Dendritic cell treated with granulocyte-macrophage colony-stimulating factor and Interleukin-4, amounts not matched to agents 40 ng/mL and 50 ng/mL, for 4 days (primary cell): ENCODE measurements around the gene METAP1D.
"Not testable (repeated sequence)": the region's sequence is repeated elsewhere in the genome, so short reads cannot be mapped to it uniquely, and the experiment has no call there.

Experiments used
- H3K27ac Mint-ChIP-seq: one replicate; pipeline ENCODE4 v1.8.0; 2022; ENCODE audit warnings: mild to moderate bottlenecking, mixed read lengths
- H3K27me3 Mint-ChIP-seq: one replicate; pipeline ENCODE4 v1.8.0; 2022; ENCODE audit warnings: mild to moderate bottlenecking, mixed read lengths
- H3K36me3 Mint-ChIP-seq: one replicate; pipeline ENCODE4 v1.8.0; 2022; ENCODE audit warnings: low read depth, mixed read lengths
- H3K4me1 Mint-ChIP-seq: one replicate; pipeline ENCODE4 v1.8.0; 2022; ENCODE audit warnings: low read depth, mixed read lengths
- H3K4me3 Mint-ChIP-seq: one replicate; pipeline ENCODE4 v1.8.0; 2022; ENCODE audit warnings: mild to moderate bottlenecking, moderate library complexity, mixed read lengths
- H3K9me3 Mint-ChIP-seq: one replicate; pipeline ENCODE4 v1.8.0; 2022; ENCODE audit warnings: mixed read lengths
- intact Hi-C: fragments of 100-400 bp; cut with micrococcal nuclease; formaldehyde crosslinking; loops from one replicate; pipeline ENCODE4 v1.15.0; 2022

The METAP1D gene

GRCh38 chr2:172066394-172066886 is 66.7 kb downstream of the METAP1D start:
- no peaks in the 10 kb centered on the region for H3K4me1 Mint-ChIP-seq
- H3K9me3 Mint-ChIP-seq: no peaks in the 10 kb centered on the region
- no peaks in the 10 kb centered on the region for H3K36me3 Mint-ChIP-seq
- no peak overlapping the region for H3K4me3 Mint-ChIP-seq
- no peak overlapping the region for H3K27ac Mint-ChIP-seq
- H3K27me3 Mint-ChIP-seq: no peaks in the 10 kb centered on the region
- intact Hi-C loops: no loop called here

DNA sequence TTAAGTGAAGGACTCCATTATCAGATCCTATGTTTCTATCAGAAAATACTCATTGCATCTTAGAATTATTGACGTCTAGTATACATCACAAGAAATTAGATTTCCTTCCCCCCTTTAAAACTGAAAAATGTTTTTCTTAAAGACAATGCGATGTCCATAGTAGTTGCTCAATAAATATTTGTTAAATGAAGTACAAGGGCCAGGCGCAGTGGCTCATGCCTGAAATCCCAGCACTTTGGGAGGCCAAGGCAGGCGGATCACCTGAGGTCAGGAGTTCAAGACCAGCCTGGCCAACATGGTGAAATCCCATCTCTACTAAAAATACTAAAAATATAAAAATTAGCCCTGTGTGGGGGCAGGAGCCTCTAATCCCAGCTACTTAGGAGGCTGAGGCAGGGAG is 68.2 kb downstream of the METAP1D start:
- intact Hi-C loops, H3K9me3 Mint-ChIP-seq, H3K4me1 Mint-ChIP-seq, H3K36me3 Mint-ChIP-seq, H3K27me3 Mint-ChIP-seq, H3K27ac Mint-ChIP-seq, H3K4me3 Mint-ChIP-seq: not testable (repeated sequence)

DNA sequence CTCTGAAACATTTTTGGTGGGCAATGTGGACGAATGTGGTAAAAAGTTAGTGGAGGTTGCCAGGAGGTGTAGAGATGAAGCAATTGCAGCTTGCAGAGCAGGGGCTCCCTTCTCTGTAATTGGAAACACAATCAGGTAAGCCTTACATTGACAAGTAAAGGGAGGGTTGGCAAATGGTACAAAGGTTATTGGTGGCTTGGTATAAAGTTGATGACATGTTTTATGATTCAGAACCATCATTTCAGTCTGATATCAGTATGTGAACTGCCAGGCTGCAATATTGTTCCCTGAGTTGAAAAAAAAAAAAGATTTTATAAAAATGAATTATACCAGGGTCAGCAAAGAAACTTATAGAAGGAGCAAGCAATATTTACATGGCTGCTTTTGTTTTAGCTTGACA is 71.2 kb downstream of the METAP1D start:
- Mint-ChIP-seq H3K9me3 (no peaks in the 10 kb centered on the region), H3K27me3 (peaks cover 2% of the 10 kb centered on the region), H3K4me1 (no peaks in the 10 kb centered on the region), H3K27ac (no peak overlapping the region), H3K36me3 (no peaks in the 10 kb centered on the region), H3K4me3 (no peak overlapping the region)
- intact Hi-C loops: loop anchor here (1.0 kb wide), 1 partner anchor 10 kb away; no protein-coding TSS in a partner anchor

- H3K27me3 Mint-ChIP-seq: peaks cover 7% of the 10 kb centered on the region
- intact Hi-C loops: no loop called here
- H3K4me3 Mint-ChIP-seq: no peak overlapping the region
- no peak overlapping the region for H3K27ac Mint-ChIP-seq
- no peaks in the 10 kb centered on the region for H3K4me1 Mint-ChIP-seq
- no peaks in the 10 kb centered on the region for H3K36me3 Mint-ChIP-seq
- H3K9me3 Mint-ChIP-seq: no peaks in the 10 kb centered on the region
Observed at GRCh38 chr2:172072303-172072702, 72.5 kb downstream of the METAP1D start.

DNA sequence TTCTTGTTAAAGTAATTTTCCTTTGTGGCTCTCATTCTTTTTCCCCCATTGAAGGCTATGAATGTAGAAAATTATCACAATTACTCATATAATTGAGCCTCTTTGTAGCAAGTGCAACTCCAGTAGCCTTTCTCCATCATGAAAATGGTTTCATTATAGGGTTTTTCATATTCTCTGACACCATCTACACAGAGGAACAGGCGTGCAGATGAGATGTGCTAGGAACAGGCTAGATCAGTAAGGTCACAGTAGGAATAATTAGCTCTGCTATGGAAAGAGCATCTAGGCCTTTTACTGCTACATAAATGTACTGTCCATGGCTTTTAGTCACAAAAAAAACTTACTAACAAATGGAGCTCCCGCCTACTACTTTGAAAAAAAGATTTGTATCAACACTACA is 73.0 kb downstream of the METAP1D start:
- H3K4me3 Mint-ChIP-seq: no peak overlapping the region
- intact Hi-C loops: no loop called here
- no peaks in the 10 kb centered on the region for H3K4me1 Mint-ChIP-seq
- peaks cover 8% of the 10 kb centered on the region for H3K27me3 Mint-ChIP-seq
- no peak overlapping the region for H3K27ac Mint-ChIP-seq
- H3K9me3 Mint-ChIP-seq: no peaks in the 10 kb centered on the region
- H3K36me3 Mint-ChIP-seq: no peaks in the 10 kb centered on the region

GRCh38 chr2:172073518-172073917 is 73.8 kb downstream of the METAP1D start:
- H3K27me3 Mint-ChIP-seq: peaks cover 15% of the 10 kb centered on the region
- no peaks in the 10 kb centered on the region for H3K36me3 Mint-ChIP-seq
- intact Hi-C loops: no loop called here
- no peak overlapping the region for H3K27ac Mint-ChIP-seq
- no peak overlapping the region for H3K4me3 Mint-ChIP-seq
- no peaks in the 10 kb centered on the region for H3K9me3 Mint-ChIP-seq
- H3K4me1 Mint-ChIP-seq: no peaks in the 10 kb centered on the region

DNA sequence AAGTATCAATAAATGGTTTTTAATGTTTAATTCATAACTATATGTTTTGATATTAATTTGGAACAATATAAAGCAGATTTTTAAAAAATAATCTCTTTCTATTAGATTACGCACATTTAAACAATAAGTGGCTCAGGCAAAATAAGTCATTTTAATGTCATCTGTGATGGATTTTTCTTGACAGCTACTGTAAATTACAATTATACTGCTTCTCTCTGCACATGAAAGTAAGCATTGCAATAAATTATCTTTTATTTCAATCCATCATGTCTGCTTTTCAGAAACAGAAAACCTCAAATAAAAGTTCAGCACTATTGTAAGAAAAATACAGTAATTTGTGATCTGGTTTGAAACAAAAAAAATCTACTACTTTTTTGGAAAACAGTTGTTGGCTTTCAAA is 74.5 kb downstream of the METAP1D start:
- H3K27me3 Mint-ChIP-seq: peaks cover 23% of the 10 kb centered on the region
- no peak overlapping the region for H3K27ac Mint-ChIP-seq
- no peaks in the 10 kb centered on the region for H3K9me3 Mint-ChIP-seq
- no peaks in the 10 kb centered on the region for H3K36me3 Mint-ChIP-seq
- intact Hi-C loops: no loop called here
- H3K4me3 Mint-ChIP-seq: no peak overlapping the region
- H3K4me1 Mint-ChIP-seq: no peaks in the 10 kb centered on the region

DNA sequence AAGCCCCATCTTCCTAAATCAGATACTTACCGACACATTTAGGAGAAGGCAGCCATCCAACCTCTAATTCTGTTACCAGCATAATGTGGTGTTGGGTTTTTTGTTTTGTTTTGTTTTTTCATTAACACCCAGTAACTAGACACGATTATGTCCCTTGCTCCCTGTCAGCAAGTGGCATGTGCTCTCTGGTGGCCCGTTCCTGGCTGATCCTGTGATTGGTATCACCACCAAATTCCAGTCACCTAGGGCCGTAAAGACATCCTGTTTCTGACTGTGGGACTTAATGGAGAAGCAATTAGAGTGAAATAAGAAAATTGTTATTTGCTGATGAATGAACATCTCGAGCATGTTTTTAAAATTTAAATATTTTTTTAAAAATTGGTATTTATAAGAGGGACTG is 79.7 kb downstream of the METAP1D start:
- no peaks in the 10 kb centered on the region for H3K9me3 Mint-ChIP-seq
- H3K27me3 Mint-ChIP-seq: peaks cover 73% of the 10 kb centered on the region
- H3K27ac Mint-ChIP-seq: no peak overlapping the region
- no peaks in the 10 kb centered on the region for H3K36me3 Mint-ChIP-seq
- intact Hi-C loops: no loop called here
- peaks cover 35% of the 10 kb centered on the region for H3K4me1 Mint-ChIP-seq
- no peak overlapping the region for H3K4me3 Mint-ChIP-seq

- Mint-ChIP-seq H3K27me3 (peaks cover 79% of the 10 kb centered on the region), H3K9me3 (no peaks in the 10 kb centered on the region), H3K36me3 (no peaks in the 10 kb centered on the region), H3K4me3 (peak overlapping the region; percentile 73), H3K4me1 (peaks cover 41% of the 10 kb centered on the region), H3K27ac (peak overlapping the region; percentile 64)
- intact Hi-C loops: loop anchor here (5.0 kb wide), 1 partner anchor 123 kb away; no protein-coding TSS in a partner anchor
Observed at GRCh38 chr2:172079838-172080640, 80.3 kb downstream of the METAP1D start.

GRCh38 chr2:172080641-172081220 is 81.0 kb downstream of the METAP1D start:
- peaks cover 84% of the 10 kb centered on the region for H3K27me3 Mint-ChIP-seq
- H3K4me3 Mint-ChIP-seq: peak overlapping the region; percentile 73
- H3K4me1 Mint-ChIP-seq: peaks cover 48% of the 10 kb centered on the region
- H3K36me3 Mint-ChIP-seq: no peaks in the 10 kb centered on the region
- H3K9me3 Mint-ChIP-seq: no peaks in the 10 kb centered on the region
- peak overlapping the region; percentile 64 for H3K27ac Mint-ChIP-seq
- intact Hi-C loops: loop anchor here (1.0 to 5.0 kb wide), 2 partner anchors 10 to 123 kb away; no protein-coding TSS in a partner anchor

- peaks cover 55% of the 10 kb centered on the region for H3K4me1 Mint-ChIP-seq
- intact Hi-C loops: loop anchor here (1.0 to 5.0 kb wide), 2 partner anchors 11 to 124 kb away; no protein-coding TSS in a partner anchor
- H3K4me3 Mint-ChIP-seq: no peak overlapping the region
- no peaks in the 10 kb centered on the region for H3K36me3 Mint-ChIP-seq
- no peaks in the 10 kb centered on the region for H3K9me3 Mint-ChIP-seq
- H3K27ac Mint-ChIP-seq: no peak overlapping the region
- H3K27me3 Mint-ChIP-seq: peaks cover 89% of the 10 kb centered on the region
Observed at GRCh38 chr2:172081221-172082022, 81.7 kb downstream of the METAP1D start.

DNA sequence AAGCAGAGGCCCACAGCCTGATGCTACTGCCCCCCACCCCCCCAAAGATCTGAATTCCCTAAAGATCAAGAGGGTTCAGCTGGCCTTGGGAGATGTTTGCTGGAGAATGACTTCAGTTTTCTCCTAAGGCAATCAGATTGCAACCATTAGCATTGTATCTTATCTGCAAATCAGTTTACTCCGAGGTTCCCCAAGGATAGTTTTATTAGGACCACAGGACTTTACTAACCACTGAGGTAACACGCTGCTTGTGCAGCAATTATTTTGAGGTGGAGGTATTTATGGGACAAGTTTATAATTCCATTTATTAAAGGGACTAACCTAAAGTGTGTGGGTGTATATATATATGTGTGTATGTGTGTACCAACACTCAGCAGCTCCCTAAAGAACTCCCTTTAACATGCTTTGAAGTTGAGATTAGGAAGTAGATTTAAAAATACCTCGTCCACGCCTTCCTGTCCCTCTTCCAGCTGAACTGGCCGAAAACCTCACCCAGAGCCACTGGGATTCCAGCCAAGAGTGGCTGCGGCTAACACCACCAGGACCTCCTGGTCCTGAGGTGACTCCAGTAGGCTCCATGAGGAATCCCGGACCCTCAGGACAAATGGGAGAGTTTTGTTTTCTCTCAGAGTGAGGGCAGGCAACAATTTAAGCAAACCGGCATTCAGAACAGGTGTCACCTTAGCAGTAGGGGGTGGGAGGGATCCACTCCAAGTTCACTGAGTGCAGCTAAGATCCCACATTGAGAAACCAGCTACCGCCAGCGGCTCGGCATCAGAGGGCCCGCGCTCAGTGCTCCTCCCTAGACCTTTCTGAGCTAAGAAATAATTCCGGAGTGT is 82.6 kb downstream of the METAP1D start:
- Mint-ChIP-seq H3K9me3 (no peaks in the 10 kb centered on the region), H3K4me3 (no peak overlapping the region), H3K36me3 (no peaks in the 10 kb centered on the region), H3K27ac (no peak overlapping the region), H3K27me3 (peaks cover 94% of the 10 kb centered on the region), H3K4me1 (peaks cover 64% of the 10 kb centered on the region)
- intact Hi-C loops: loop anchor here (5.0 kb wide), 1 partner anchor 125 kb away; no protein-coding TSS in a partner anchor

DNA sequence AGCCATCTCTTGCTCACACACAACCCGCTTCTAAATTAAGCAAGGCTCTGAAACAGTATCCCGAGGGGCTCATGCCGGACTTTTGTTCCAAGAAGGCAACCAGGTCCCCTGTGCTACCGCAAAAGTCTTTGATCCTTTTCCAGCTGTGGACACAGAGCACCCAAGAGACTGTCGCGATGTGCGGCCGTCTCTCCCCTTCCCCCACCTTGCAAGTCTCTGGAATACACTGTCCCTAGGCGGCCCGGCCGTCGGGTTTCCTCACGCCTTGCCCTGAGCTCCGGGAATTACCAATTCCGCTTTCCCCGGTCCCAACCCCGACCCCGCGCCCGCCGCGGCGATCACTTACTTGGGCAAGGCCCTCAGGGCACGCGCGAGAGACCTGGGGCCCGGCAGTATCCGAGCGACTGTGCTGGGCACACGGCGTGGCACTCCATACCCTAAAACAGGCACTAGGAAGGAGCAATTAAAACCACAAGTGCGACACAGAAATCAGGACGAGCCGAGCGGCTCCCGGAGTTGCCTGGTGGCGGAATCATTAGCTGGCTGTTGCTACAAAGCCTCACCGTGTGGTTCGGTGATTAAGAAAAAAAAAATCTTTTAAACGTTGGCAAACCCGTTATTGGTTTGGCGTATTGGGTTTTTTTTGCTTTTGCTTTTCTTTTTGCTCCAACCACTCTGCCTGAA is 83.3 kb downstream of the METAP1D start:
- Mint-ChIP-seq H3K27me3 (peaks cover 98% of the 10 kb centered on the region), H3K9me3 (no peaks in the 10 kb centered on the region), H3K36me3 (no peaks in the 10 kb centered on the region), H3K4me3 (peak overlapping the region; percentile 37), H3K4me1 (peaks cover 72% of the 10 kb centered on the region), H3K27ac (no peak overlapping the region)
- intact Hi-C loops: loop anchor here (5.0 kb wide), 1 partner anchor 126 kb away; no protein-coding TSS in a partner anchor
